Stimulated activated CD8-positive, alpha-beta memory T cell treated with anti-CD3 and anti-CD28 coated beads, Interleukin-7, amount 100 ng/mL, for 24 hours (primary cell): ENCODE measurements around the gene UBASH3B.
"Not testable (repeated sequence)": the region's sequence is repeated elsewhere in the genome, so short reads cannot be mapped to it uniquely, and the experiment has no call there.

Source experiments
- DNase-seq: peaks from one replicate; pipeline ENCODE4 v3.0.0-alpha.2; 2020; ENCODE audit warnings: low read depth

Gene UBASH3B

DNA sequence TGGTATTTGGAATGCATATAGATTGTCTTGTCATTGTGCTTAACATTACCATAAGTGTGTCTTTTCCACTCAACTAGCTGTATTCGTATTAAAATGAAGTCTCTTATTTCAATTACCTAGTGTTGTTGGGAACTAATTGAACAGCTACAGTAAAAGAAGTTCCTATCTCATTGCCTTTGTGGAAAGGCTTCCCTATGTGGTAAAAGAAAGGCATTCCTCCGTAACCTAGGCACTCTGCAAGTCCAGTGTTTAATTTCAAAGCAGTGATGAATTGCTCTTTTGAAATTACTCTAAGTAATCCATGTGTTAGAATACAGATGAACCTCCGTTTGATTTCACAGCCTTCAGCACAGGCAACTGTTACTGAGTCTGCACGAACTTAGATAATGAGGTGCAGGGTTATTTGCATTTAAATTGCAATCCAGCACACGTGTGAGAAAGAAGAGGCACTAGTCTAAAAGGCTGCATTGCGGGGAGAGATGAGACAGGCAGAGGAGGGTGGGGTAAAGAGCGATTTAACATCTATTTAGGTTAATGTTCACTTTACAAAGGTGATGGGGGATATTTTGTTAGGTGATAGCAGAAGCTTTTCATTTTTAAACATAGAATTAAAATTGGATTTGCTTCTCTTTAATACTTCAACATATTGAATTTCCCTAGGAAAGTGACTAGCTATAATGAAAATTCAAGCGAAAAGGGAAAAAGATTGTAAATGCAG, 157.8 kb downstream of the UBASH3B start:
- no peak for DNase-seq

DNA sequence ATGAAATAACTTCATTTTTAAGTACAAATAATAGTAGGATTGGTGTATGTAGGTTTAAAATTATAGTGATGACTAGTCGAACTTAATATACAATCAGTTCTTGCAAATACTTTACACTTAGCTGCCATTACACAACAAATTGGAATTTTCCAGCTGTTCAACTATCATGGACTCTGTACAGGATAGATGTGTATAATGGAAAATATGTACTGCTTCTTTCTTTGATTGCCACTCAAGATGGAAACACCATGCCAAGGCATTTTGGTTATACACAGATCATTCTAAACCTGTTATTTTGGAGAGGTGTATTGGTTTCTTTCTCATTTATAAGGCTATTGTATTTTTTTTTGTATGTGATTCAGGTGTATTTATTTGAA, 158.4 kb downstream of the UBASH3B start:
- DNase-seq = no peak

DNA sequence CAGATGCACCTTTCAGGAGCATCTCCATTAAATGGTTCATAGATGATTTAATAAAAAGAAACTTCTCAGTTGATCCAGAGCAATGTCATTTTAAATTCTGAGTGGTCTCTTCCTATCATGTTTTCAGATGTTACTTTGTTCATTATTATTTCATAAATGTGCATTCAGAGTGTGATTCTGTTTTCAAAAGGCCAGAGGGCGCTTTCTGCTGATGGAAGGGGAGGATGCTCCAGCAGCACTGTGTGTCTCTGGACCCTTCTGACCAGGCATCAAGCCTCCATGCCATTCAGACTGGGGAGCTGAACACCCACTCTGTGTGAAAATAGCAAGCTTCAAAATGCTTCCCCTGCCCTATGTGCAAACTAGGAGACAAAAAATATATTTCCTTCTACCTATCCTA, 158.9 kb downstream of the UBASH3B start:
- no peak for DNase-seq

DNA sequence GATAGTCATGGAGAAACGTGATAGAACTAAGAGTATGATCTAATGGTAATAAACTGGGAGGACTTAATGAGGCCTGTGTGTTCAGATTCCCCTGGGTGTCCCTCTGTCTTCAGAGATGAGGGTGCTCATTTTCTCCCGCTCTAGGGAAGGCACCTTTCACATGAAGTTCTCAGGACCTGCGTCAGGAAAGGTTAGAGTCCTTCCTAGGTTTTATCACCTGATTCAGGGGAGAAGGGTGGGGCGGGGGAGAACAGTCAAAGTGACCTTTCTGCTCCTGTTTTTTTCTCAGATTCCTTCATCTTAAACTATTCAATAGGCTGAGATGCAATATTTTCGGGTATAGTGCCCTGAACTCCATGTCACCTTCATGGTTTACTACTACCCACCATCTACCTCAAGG, 160.4 kb downstream of the UBASH3B start:
- no peak for DNase-seq

GRCh38 chr11:122816761-122817520, 161.4 kb downstream of the UBASH3B start:
- DNase-seq = no peak

- no peak for DNase-seq
Observed at GRCh38 chr11:122820158-122820557, 164.6 kb downstream of the UBASH3B start.

DNA sequence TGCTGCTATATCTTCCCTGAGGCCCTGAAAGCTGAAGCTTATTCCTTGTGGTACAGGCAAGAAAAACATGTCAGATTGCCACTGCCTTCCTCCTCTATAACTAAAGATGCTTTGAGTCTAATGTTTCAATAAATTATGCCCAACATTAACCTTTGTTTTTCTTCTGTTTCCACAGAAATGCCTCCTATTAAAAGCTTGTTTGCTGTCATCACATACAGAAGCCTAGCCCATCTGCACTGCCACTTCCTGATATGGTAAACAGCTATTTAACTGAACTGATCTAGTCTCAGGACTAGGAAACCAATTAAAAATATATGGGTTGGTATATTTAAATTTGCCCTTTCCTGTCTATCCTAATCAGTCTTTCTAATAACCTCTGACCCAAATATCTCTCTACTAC, 165.6 kb downstream of the UBASH3B start:
- DNase-seq = no peak

DNA sequence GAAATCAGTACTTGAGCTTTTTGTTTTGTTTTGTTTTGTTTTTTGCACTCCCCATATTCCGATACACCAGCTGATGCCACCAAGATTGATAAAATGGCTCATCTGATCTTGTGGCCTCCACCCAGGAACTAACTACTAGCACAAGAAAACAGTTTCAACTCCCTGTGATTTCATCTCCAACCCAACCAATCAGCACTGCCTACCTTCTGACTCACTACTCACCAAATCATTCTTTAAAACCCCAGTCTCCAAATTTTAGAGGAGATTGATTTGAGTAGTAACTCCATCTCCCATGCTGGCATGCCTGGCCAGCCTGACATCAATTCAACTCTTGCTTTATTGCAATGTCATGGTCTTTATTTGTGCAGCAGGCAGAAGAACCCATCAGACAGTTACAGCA, 166.7 kb downstream of the UBASH3B start:
- DNase-seq = no peak

DNA sequence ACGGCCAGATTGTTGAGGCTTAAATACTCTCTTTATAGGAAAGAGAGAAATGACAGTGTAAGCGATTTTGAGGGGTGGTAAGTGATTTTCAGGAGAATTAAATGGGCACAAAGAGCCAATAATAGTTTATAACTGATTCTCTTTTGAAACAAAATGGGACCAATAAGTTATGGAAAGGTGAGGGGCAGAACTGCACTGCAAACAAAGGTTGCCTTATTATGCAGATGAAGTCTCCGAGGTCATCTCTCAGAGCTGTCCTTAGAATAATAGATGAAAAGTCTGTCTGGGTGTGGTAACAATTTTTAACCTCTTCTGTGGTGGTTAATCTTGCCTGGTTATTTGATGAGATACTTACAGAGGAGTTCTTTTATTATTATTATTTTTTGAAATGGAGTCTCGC, 168.0 kb downstream of the UBASH3B start:
- no peak for DNase-seq

DNA sequence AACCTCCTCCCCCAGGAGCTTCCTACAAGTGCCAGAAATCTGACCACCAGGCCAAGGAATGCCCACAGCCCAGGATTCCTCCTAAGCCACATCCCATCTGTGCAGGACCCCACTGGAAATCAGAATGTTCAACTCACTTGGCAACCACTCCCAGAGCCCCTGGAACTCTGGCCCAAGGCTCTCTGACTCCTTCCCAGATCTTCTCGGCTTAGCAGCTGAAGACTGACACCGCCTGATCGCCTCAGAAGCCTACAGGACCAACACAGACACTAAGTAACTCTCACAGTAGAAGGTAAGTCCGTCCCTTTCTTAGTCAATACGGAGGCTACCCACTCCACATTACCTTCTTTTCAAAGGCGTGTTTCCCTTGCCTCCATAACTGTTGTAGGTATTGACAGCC, 173.8 kb downstream of the UBASH3B start:
- DNase-seq = not testable (repeated sequence)

DNA sequence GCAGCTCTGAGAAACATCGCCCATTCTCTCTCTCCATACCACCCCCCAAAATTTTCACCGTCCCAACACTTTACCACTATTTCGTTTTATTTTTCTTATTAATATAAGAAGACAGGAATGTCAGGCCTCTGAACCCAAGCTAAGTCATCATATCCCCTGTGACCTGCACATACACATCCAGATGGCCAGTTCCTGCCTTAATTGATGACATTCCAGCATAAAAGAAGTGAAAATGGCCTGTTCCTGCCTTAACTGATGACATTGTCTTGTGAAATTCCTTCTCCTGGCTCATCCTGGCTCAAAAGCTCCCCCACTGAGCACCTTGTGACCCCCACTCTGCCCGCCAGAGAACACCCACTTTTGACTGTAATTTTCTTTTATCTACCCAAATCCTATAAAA, 176.8 kb downstream of the UBASH3B start:
- not testable (repeated sequence) for DNase-seq

- no peak for DNase-seq
Observed at GRCh38 chr11:122832721-122833470, 177.4 kb downstream of the UBASH3B start.

- no peak for DNase-seq
Observed at GRCh38 chr11:122833846-122834464, 178.4 kb downstream of the UBASH3B start.

GRCh38 chr11:122836916-122837315, 181.4 kb downstream of the UBASH3B start:
- no peak for DNase-seq

GRCh38 chr11:122837528-122838346, 182.2 kb downstream of the UBASH3B start:
- DNase-seq = no peak

GRCh38 chr11:122843281-122844141, 188.0 kb downstream of the UBASH3B start:
- DNase-seq = no peak

- DNase-seq = no peak
Observed at GRCh38 chr11:122847466-122847865, 191.9 kb downstream of the UBASH3B start.

GRCh38 chr11:122848186-122848585, 192.7 kb downstream of the UBASH3B start:
- DNase-seq = no peak

DNA sequence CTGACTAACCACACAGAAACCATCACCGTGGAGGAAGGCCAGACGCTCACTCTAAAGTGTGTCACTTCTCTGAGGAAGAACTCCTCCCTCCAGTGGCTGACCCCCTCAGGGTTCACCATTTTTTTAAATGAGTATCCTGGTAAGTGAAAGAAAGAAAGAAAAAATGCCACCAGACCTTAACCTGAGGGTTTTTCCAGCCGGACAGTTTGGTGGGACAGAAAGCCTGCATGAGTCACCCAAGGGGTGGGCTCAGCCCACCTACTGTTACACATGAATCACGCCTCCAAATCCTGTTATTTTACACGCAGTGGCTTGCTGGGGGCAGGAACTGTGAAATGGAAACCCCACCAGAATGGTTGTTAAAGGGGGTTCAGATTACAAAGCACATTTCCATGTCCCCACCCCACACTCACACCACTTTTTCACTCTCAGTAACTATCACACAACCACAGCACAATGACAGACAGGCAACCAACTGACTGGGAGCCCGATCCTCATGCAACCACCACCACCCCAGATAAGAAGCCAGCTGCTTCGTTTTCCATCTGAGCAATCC, 194.6 kb downstream of the UBASH3B start:
- peak; percentile 35 for DNase-seq

GRCh38 chr11:122851366-122851966, 195.9 kb downstream of the UBASH3B start:
- no peak for DNase-seq
